AG09319 (cell line): ENCODE results near the gene MYH15.

Experiments used
- DNase-seq: peaks from one replicate; pipeline ENCODE4 v3.0.0-alpha.2; 2010; ENCODE audit warnings: low read depth; ENCODE audit errors: extremely low read depth
- CTCF ChIP-seq: IDR thresholded peaks from 2 replicates; pipeline ENCODE4 v1.5.1; 2011; ENCODE audit warnings: low read depth, mild to moderate bottlenecking, inconsistent platforms, low read length, moderate library complexity

MYH15 gene

GRCh38 chr3:108376026-108376425 lies 134.4 kb downstream of the MYH15 start:
- TF ChIP-seq CTCF = no peak
- DNase-seq = no peak

GRCh38 chr3:108359011-108359410 lies 151.4 kb downstream of the MYH15 start:
- no peak for TF ChIP-seq CTCF
- DNase-seq = no peak

DNA sequence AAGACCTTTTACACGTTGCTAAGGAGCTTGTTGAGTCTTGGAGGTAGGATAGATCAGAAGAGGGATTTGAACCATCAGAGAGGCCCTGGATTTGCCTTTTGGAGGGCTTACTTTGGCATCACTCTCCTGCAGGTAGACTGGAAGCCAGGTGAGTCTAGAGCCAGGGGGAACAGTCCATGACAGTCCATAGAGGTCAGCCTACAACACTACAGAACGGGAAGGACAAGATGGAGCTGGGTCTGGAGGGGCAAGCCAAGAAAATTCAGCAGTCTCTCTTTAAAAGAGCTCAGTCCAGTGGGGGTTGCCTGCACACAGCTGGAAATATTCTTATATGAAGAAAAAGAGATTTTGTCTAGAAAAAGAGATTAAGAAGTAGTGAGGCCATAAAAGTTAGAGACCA lies 153.4 kb downstream of the MYH15 start:
- no peak for TF ChIP-seq CTCF
- no peak for DNase-seq

DNA sequence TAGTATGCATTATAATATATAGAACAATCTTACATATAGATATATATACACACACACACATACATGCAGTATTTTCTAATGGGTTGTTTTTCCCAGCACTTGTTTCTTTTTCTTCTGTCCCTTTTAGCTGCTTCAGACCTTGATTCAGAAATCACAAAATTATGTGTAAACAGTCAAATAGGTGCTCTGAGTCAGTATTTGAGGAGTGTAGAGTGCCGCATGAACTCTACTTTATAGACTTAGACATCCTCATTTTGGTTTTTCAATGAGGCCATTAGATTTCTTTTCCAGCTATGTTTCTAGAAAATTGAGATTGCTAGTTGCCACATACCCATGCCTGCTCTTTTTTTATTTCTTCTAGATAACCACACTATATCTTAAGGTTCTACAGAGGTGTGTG lies 155.8 kb downstream of the MYH15 start:
- no peak for TF ChIP-seq CTCF
- DNase-seq = no peak

DNA sequence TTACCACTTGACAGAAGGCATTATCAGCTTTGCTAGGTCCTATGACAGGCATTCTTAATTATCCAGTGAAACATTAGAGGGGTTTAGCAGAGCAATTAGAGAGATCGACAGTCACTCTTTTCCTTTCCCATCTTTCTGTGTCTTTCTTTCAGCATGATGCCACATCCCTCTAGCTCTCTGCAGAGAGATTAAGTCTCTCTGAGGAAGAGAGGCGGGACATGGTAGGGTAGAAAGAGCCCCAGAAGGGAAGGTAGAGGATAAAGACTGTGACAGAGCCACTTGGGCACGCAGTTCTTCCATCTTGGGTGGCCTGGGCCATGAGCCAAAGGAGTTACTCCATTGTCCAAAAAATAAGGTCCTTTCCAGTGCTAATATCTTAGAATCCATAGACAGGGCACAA lies 158.2 kb downstream of the MYH15 start:
- no peak for DNase-seq
- no peak for TF ChIP-seq CTCF

DNA sequence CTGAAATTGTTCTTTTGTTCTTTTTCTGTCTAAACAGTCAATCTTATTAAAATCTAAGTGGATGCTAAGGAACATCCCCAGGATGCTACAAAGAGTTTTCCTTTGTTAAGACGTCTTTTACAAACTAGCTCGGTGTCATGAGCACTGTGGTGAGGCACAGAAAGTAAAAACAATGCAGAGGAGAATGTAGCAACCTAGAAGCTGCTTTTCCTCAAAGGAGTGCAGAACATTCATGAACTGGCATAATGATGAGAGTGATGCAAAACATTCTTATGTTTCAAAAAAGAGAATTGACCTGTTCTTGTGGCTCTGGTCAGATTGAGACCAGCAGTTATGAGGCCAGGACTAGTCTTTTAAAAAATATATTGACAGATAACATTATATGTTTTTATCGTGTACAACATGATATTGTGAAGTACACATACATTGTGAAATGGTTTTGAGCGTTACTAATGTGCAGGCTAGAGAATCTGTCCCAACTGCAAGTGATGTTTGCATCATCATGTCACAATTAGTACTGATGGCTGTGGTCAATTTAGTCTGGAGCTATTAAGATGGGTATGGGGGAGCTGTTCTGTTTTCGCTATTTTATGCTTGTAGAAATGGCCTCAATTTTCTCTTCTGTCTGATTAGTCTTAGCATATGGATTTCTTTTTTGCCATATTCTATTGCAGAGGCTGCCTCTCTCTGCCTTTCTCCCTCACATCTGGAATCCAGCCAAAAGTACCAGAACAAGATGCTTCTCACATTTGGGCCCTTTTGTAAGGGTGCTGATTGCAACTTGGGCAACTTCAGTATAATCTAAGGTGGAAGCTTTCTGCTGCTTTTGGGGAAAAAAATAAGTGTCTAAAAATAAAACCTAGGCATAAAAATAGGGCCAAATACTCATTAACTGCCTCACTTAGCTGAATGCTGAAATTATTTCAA lies 163.8 kb downstream of the MYH15 start:
- DNase-seq = no peak
- no peak for TF ChIP-seq CTCF

GRCh38 chr3:108345492-108346205 lies 164.7 kb downstream of the MYH15 start:
- TF ChIP-seq CTCF = no peak

More at GRCh38 chr3:108345492-108346205, 164.7 kb downstream of the MYH15 start:
- DNase-seq = no peak
